ENCODE measurements around the gene AQP12B. TPM values are rescaled to one million over a fixed set of nuclear protein-coding genes. Genes with fewer than 3 reads are reported as not detected.

The AQP12B gene
- total and polyA plus RNA-seq, 9 donors: 0.24 to 1.7 (median 1.0) TPM; not detected in 1

- H3K4me1 ChIP-seq (ENCODE audit: control insufficient read depth, insufficient read depth, low read length): no peaks in the 10 kb centered on the region
- WGBS (ENCODE audit: insufficient coverage): 87% methylated on average over 22 of the region's 31 CpGs
- no peaks in the 10 kb centered on the region for H3K36me3 ChIP-seq (ENCODE audit: control insufficient read depth, insufficient read depth, low read length)
- H3K27me3 ChIP-seq (ENCODE audit: control insufficient read depth, insufficient read depth, low read length): no peaks in the 10 kb centered on the region
- no peak for DNase-seq
- H3K4me3 ChIP-seq (ENCODE audit: low read length): no peak overlapping the region
- no peaks in the 10 kb centered on the region for H3K9me3 ChIP-seq (replicated peaks; ENCODE audit: control insufficient read depth, low read depth, low read length)
- no peak overlapping the region for H3K27ac ChIP-seq (ENCODE audit: low read length)
Measured at GRCh38 chr2:240717681-240718581, 35.2 kb upstream of the AQP12B start.

- H3K27ac ChIP-seq (ENCODE audit: low read length): no peak overlapping the region
- no peaks in the 10 kb centered on the region for H3K4me1 ChIP-seq (ENCODE audit: control insufficient read depth, insufficient read depth, low read length)
- no peaks in the 10 kb centered on the region for H3K27me3 ChIP-seq (ENCODE audit: control insufficient read depth, insufficient read depth, low read length)
- no peak overlapping the region for H3K4me3 ChIP-seq (ENCODE audit: low read length)
- WGBS (ENCODE audit: insufficient coverage): 68% methylated on average over 15 of the region's 18 CpGs
- H3K36me3 ChIP-seq (ENCODE audit: control insufficient read depth, insufficient read depth, low read length): no peaks in the 10 kb centered on the region
- no peaks in the 10 kb centered on the region for H3K9me3 ChIP-seq (replicated peaks; ENCODE audit: control insufficient read depth, low read depth, low read length)
- DNase-seq: no peak
Measured at GRCh38 chr2:240717181-240717641, 34.5 kb upstream of the AQP12B start.

GRCh38 chr2:240716130-240716798, 33.6 kb upstream of the AQP12B start:
- 83% methylated on average over 21 of the region's 23 CpGs for WGBS (ENCODE audit: insufficient coverage)
- Histone ChIP-seq H3K4me3 (ENCODE audit: low read length) (no peak overlapping the region), H3K27me3 (ENCODE audit: control insufficient read depth, insufficient read depth, low read length) (no peaks in the 10 kb centered on the region), H3K27ac (ENCODE audit: low read length) (no peak overlapping the region), H3K9me3 (replicated peaks; ENCODE audit: control insufficient read depth, low read depth, low read length) (no peaks in the 10 kb centered on the region), H3K36me3 (ENCODE audit: control insufficient read depth, insufficient read depth, low read length) (no peaks in the 10 kb centered on the region), H3K4me1 (ENCODE audit: control insufficient read depth, insufficient read depth, low read length) (no peaks in the 10 kb centered on the region)
- DNase-seq: no peak

GRCh38 chr2:240714747-240715725, 32.4 kb upstream of the AQP12B start:
- 61% methylated on average over 21 of the region's 23 CpGs for WGBS (ENCODE audit: insufficient coverage)
- H3K27ac ChIP-seq (ENCODE audit: low read length): no peak overlapping the region
- no peaks in the 10 kb centered on the region for H3K9me3 ChIP-seq (replicated peaks; ENCODE audit: control insufficient read depth, low read depth, low read length)
- H3K27me3 ChIP-seq (ENCODE audit: control insufficient read depth, insufficient read depth, low read length): no peaks in the 10 kb centered on the region
- no peaks in the 10 kb centered on the region for H3K4me1 ChIP-seq (ENCODE audit: control insufficient read depth, insufficient read depth, low read length)
- H3K4me3 ChIP-seq (ENCODE audit: low read length): no peak overlapping the region
- H3K36me3 ChIP-seq (ENCODE audit: control insufficient read depth, insufficient read depth, low read length): no peaks in the 10 kb centered on the region
- DNase-seq: no peak

- no peaks in the 10 kb centered on the region for H3K4me1 ChIP-seq (ENCODE audit: control insufficient read depth, insufficient read depth, low read length)
- no peak overlapping the region for H3K27ac ChIP-seq (ENCODE audit: low read length)
- peaks cover 3% of the 10 kb centered on the region for H3K27me3 ChIP-seq (ENCODE audit: control insufficient read depth, insufficient read depth, low read length)
- whole genome bisulfite sequencing (ENCODE audit: insufficient coverage): 46% methylated on average over 19 of the region's 26 CpGs
- DNase-seq: no peak
- H3K9me3 ChIP-seq (replicated peaks; ENCODE audit: control insufficient read depth, low read depth, low read length): no peaks in the 10 kb centered on the region
- H3K36me3 ChIP-seq (ENCODE audit: control insufficient read depth, insufficient read depth, low read length): no peaks in the 10 kb centered on the region
- no peak overlapping the region for H3K4me3 ChIP-seq (ENCODE audit: low read length)
Measured at GRCh38 chr2:240713928-240714746, 31.5 kb upstream of the AQP12B start.

GRCh38 chr2:240713071-240713927, 30.6 kb upstream of the AQP12B start:
- H3K27ac ChIP-seq (ENCODE audit: low read length): no peak overlapping the region
- no peaks in the 10 kb centered on the region for H3K9me3 ChIP-seq (replicated peaks; ENCODE audit: control insufficient read depth, low read depth, low read length)
- peaks cover 3% of the 10 kb centered on the region for H3K27me3 ChIP-seq (ENCODE audit: control insufficient read depth, insufficient read depth, low read length)
- 76% methylated on average over 23 of the region's 25 CpGs for WGBS (ENCODE audit: insufficient coverage)
- H3K4me1 ChIP-seq (ENCODE audit: control insufficient read depth, insufficient read depth, low read length): no peaks in the 10 kb centered on the region
- DNase-seq: no peak
- H3K36me3 ChIP-seq (ENCODE audit: control insufficient read depth, insufficient read depth, low read length): no peaks in the 10 kb centered on the region
- no peak overlapping the region for H3K4me3 ChIP-seq (ENCODE audit: low read length)

- 65% methylated on average over 3 of the region's 9 CpGs for WGBS (ENCODE audit: insufficient coverage)
- Histone ChIP-seq H3K4me3 (ENCODE audit: low read length) (no peak overlapping the region), H3K4me1 (ENCODE audit: control insufficient read depth, insufficient read depth, low read length) (no peaks in the 10 kb centered on the region), H3K9me3 (replicated peaks; ENCODE audit: control insufficient read depth, low read depth, low read length) (no peaks in the 10 kb centered on the region), H3K36me3 (ENCODE audit: control insufficient read depth, insufficient read depth, low read length) (no peaks in the 10 kb centered on the region), H3K27ac (ENCODE audit: low read length) (no peak overlapping the region), H3K27me3 (ENCODE audit: control insufficient read depth, insufficient read depth, low read length) (peaks cover 11% of the 10 kb centered on the region)
- DNase-seq: no peak
Measured at GRCh38 chr2:240712121-240712520, 29.4 kb upstream of the AQP12B start.

GRCh38 chr2:240711701-240712100, 29.0 kb upstream of the AQP12B start:
- Histone ChIP-seq H3K9me3 (replicated peaks; ENCODE audit: control insufficient read depth, low read depth, low read length) (no peaks in the 10 kb centered on the region), H3K36me3 (ENCODE audit: control insufficient read depth, insufficient read depth, low read length) (no peaks in the 10 kb centered on the region), H3K4me1 (ENCODE audit: control insufficient read depth, insufficient read depth, low read length) (no peaks in the 10 kb centered on the region), H3K27ac (ENCODE audit: low read length) (no peak overlapping the region), H3K27me3 (ENCODE audit: control insufficient read depth, insufficient read depth, low read length) (peaks cover 11% of the 10 kb centered on the region), H3K4me3 (ENCODE audit: low read length) (no peak overlapping the region)
- DNase-seq: no peak
- WGBS (ENCODE audit: insufficient coverage): 75% methylated on average over 4 of the region's 5 CpGs

Measured in muscle of leg (tissue), 11 donors.